Fibroblast of villous mesenchyme (primary cell): ENCODE results near the gene DGCR6. TPM values are rescaled to one million over a fixed set of nuclear protein-coding genes. Genes with fewer than 3 reads are reported as not detected.
"Not testable (repeated sequence)": the region's sequence is repeated elsewhere in the genome, so short reads cannot be mapped to it uniquely, and the experiment has no call there.

Experiments
- DNase-seq: peaks from one replicate; pipeline ENCODE4 v3.0.0-alpha.2; 2010; ENCODE audit warnings: low read depth
- H3K4me3 ChIP-seq: 2 replicates; pipeline ENCODE4 v1.5.1; 2011; ENCODE audit warnings: low read depth, mild to moderate bottlenecking, low read length
- total RNA-seq: library from RNA; depleted of rRNA; stranded (reverse); fragments of >200 nt; gene quantifications from 2 replicates; pipeline ENCODE4 v1.2.3, GENCODE V29; 2012
- TF ChIP-seq, protein P1 (sequence below): IDR thresholded peaks from 2 replicates; pipeline ENCODE4 v1.5.1; 2012; ENCODE audit warnings: low read depth, mild to moderate bottlenecking, low read length; ENCODE audit not compliant: insufficient read depth

Gene DGCR6
- total RNA-seq, 1 donor = 2.2 TPM

DNA sequence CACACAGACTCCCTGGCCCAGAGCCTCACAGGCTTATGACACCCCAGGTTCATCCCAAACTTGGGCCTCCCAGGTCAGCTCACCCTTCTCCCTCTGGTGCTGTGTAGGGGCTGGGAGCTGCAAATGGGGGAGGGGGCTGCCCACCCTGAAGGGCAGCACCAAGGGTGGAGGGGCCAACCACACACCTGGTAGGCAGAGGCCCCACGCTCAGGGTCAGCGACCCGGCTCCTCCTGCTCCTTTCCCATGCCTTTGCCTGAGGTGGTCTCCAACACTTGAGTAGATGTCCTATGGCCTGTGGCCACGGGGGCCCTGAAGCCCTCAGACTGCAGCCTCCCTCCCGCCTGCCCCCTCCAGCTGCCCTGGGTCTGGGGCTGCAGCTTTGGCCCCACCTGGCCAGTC, 3.4 kb downstream of the DGCR6 start:
- DNase-seq = no peak
- TF ChIP-seq, protein P1, sequence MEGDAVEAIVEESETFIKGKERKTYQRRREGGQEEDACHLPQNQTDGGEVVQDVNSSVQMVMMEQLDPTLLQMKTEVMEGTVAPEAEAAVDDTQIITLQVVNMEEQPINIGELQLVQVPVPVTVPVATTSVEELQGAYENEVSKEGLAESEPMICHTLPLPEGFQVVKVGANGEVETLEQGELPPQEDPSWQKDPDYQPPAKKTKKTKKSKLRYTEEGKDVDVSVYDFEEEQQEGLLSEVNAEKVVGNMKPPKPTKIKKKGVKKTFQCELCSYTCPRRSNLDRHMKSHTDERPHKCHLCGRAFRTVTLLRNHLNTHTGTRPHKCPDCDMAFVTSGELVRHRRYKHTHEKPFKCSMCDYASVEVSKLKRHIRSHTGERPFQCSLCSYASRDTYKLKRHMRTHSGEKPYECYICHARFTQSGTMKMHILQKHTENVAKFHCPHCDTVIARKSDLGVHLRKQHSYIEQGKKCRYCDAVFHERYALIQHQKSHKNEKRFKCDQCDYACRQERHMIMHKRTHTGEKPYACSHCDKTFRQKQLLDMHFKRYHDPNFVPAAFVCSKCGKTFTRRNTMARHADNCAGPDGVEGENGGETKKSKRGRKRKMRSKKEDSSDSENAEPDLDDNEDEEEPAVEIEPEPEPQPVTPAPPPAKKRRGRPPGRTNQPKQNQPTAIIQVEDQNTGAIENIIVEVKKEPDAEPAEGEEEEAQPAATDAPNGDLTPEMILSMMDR = no peak
- no peak overlapping the region for H3K4me3 ChIP-seq

DNA sequence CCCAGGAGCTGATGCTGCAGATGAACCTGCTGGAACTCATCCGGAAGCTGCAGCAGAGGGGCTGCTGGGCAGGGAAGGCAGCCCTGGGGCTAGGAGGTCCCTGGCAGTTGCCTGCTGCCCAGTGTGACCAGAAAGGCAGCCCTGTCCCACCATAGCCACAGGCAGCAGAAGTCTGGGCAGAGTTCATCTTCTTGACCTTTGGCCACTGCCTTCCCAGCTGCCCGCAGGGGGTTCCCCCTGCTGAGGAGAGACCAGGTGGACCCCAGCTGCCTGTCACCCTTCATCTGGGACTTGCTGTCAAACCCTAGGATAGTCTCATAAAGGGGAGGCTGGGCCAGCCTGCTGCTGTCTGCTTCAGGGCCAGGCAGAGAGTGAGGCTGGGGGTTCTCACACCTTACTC, 5.4 kb downstream of the DGCR6 start:
- DNase-seq, H3K4me3 ChIP-seq: not testable (repeated sequence)

DNA sequence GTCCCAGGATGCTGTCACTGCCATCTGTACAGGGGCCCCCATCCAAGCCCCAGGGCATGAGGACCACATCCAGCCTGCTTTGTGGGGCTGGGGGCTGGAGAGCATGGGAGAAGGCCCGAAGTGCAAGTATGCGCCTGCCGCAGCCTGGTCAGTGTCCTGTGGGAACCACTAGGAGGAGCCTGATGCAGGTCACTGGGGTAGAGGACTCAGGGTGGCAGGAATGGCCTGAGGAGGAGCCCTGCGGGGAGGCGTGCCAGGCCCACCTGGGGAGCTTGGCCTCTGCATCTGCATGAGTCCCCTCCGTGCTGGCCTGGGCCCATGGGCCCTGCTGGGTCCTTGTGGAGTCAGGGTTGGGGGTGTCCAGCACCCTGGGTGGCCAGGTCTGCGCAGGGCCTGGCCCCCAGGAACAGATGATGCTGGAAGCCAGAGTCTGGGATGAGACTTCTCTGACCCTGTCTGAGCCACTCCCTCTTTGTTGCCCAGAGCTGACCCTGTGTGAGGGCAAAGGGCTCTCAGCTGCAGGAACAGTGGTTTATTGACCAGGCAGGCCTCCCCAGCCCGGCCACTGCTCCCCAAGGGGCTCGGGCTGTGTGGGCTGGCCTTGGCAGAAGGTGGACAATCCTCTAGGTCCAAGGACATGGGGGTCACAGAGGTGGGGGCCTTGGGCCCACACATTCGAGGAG, 6.3 kb downstream of the DGCR6 start:
- H3K4me3 ChIP-seq, DNase-seq: not testable (repeated sequence)

DNA sequence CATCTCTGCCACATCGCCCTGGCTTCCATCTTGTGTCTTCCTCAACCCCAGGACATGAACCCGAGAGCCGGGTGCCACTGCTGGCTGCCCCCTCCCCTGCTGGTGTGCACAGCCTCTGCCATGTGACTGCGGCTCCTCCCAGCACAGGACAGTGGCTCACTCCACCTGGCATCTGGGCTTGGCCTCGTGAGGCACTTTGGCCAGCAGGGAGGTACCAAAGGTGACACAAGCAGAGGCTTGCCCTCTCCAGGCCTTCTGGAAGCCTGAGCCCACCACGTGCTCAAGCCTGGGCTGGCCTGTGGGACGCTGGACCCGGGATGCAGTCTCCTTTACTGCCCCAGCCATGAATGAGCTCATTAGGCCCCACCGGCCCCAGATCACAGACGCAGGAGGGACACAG, 8.4 kb downstream of the DGCR6 start:
- not testable (repeated sequence) for DNase-seq, H3K4me3 ChIP-seq

DNA sequence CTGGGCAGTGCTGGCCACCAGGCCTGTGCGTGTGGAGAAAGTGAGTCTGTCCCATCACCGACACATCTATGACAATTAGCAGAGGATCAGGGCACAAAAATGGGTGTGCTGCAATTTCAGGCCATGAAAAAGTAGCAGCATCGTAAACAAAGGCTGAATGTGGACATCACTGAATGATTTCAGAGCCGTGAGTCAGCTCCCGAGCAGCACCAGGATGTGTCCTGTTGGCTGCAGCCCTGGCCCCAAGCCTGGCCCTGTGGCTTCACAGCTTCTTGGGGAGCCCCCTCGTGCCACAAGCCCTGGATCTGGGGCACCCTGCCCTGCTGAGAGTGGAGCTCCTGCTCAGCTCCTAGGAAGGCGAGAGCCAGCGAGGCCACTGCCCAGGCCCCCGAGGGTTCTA, 9.4 kb downstream of the DGCR6 start:
- not testable (repeated sequence) for DNase-seq, H3K4me3 ChIP-seq

DNA sequence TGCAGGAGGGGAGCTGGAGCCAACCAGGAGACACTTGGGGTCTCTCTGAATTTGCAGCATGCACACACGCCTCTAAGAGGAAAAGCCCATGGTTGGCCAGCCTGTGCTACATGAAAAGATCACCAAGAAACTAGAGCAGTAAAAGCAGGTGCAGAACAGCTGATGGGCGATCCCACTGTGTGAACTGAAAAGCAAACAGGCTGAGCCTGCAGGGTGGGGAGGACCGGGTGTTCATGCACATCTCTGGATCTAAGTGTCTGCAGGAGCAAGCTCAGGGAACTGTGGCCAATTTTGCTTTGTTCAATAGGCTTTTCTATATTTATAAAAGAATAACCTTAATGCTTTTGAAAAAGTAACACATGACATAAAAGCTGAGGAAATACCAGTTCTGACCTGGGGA, 11.7 kb downstream of the DGCR6 start:
- not testable (repeated sequence) for H3K4me3 ChIP-seq, DNase-seq

DNA sequence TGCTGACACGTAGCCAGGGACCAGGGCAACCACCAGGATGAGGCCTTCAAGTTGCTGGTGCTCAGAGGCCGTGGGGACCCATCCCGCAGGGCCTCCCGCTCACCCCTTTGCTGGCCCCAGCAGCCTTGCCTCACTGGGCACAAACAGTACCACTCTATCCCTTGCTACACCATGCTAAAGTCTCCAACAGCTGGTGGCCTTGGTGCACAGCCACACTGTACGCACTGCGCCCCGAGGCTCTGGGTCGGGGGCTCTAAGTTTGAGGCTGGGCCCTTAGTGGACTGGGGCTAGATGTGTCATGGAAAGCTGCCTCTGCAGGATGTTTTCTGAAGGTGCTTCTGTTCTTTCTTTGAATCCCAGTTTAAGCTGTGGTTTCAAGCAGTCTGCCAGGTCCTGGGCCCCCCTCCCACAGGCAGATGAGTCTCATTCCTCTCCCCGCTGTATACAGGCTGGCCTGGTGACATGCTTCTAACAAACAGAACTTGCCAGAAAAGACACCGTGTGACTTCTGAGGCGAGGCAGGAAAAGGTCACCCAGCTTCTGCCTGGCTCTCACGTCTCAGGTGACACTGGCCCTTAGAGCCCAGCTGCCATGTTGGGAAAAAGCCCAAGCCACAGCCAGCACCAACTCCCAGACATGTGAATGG, 14.3 kb downstream of the DGCR6 start:
- H3K4me3 ChIP-seq, DNase-seq: not testable (repeated sequence)

DNA sequence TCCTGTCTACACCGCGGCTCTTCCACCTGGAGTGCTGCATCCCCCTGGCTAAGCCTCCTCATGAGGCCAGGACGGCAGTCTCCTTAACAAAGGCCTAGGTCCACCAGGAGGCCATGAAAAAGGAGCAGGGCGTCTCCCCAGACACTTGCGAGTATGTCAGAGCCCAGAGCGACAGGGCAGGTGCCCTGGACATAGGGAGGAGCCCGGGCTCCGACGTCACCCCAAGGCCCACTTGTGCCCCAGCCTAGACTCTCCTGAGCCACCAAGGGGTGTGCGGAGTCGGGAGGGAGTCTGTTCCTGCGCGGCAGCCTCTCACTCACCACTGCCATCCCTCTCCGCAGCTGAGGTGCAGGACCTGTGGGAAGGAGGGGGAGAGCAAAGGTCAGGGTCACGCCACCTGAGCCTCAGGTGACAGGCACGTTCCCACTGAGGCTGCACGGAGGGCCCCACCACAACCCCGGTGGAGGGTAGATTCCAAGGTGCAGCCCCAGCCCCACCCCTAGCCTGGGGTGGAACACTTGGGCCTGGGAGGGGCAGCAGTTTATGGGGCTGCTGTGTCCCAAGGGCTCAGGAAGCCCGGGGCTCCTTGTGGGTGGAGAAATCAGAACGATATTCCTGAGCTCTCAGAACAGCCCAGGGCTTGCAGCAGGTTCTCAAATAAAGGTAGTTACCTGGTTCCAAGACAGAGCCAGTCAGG, 19.4 kb downstream of the DGCR6 start:
- no peak for DNase-seq
- H3K4me3 ChIP-seq = no peak overlapping the region
- TF ChIP-seq, protein P1 = no peak

DNA sequence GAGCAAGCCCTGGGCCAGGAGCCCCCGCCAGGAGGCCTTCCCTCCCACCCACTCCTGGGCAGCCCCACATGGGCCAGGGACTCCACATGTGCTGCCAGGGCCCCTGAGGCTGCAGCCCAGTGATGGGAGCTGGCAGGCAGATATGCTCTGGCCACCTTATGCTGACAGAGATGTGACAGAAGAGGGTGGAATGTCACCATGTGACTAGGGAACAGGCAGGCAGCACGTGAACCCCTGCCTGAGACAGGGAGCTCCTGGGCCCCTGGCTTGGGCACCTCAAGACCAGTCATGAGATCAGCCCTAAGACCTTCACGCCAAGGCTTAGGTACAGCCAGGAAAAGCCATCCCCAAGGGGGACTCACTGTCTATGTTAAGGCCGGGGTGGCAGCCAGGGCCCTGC, 20.9 kb downstream of the DGCR6 start:
- DNase-seq = no peak
- TF ChIP-seq, protein P1 = no peak
- H3K4me3 ChIP-seq = no peak overlapping the region

DNA sequence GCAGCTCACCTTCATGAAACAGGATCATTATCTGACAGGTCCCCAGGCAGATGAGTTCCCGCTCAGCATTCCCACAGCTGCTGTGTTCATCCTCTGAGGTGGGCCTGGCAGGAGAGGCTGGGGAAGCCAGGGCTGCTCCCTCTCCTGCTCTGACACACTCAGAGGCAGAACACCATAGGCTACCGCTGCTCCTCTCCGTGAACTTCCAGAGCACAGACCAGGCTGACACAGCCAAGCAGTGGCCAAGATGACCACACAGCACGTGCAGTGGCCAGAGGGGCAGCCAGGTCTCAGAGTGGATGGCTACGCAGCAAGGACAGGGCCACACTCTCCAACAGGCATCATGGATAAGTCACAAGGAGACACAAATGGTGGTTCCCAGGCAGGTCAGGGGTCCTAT, 21.5 kb downstream of the DGCR6 start:
- TF ChIP-seq, protein P1 = no peak
- no peak overlapping the region for H3K4me3 ChIP-seq
- DNase-seq = no peak
